ENCODE results near the gene S100A7A.

The S100A7A gene

GRCh38 chr1:153415850-153416570 lies at the start of gene S100A7A:
Gene S100A7A (plus strand): TSS chr1:153416520. CDS start chr1:153418083, 1,563 bp downstream.
- DNase-seq (ENCODE audit: low spot score): no peak

- no peak for DNase-seq (ENCODE audit: low spot score)
Measured at GRCh38 chr1:153367090-153367489, 49.2 kb upstream of the S100A7A start.

GRCh38 chr1:153368495-153368894 lies 47.8 kb upstream of the S100A7A start:
- DNase-seq (ENCODE audit: low spot score): no peak

GRCh38 chr1:153370146-153370545 lies 46.2 kb upstream of the S100A7A start:
- DNase-seq (ENCODE audit: low spot score): no peak

- no peak for DNase-seq (ENCODE audit: low spot score)
Measured at GRCh38 chr1:153371231-153371630, 45.1 kb upstream of the S100A7A start.

GRCh38 chr1:153372571-153372970 lies 43.7 kb upstream of the S100A7A start:
- DNase-seq (ENCODE audit: low spot score): no peak

GRCh38 chr1:153374071-153374470 lies 42.2 kb upstream of the S100A7A start:
- no peak for DNase-seq (ENCODE audit: low spot score)

GRCh38 chr1:153375511-153375910 lies 40.8 kb upstream of the S100A7A start, which contains the start of gene S100A12:
Gene S100A12 (minus strand): TSS chr1:153375621. CDS start chr1:153374592, 1,029 bp downstream.
- DNase-seq (ENCODE audit: low spot score): peak; percentile 18

GRCh38 chr1:153379591-153379990 lies 36.7 kb upstream of the S100A7A start:
- DNase-seq (ENCODE audit: low spot score): no peak

GRCh38 chr1:153380711-153381110 lies 35.6 kb upstream of the S100A7A start:
- DNase-seq (ENCODE audit: low spot score): no peak

- no peak for DNase-seq (ENCODE audit: low spot score)
Measured at GRCh38 chr1:153384958-153385580, 31.3 kb upstream of the S100A7A start.

GRCh38 chr1:153386500-153386901 lies 29.8 kb upstream of the S100A7A start:
- peak; percentile 27 for DNase-seq (ENCODE audit: low spot score)

- DNase-seq (ENCODE audit: low spot score): no peak
Measured at GRCh38 chr1:153387001-153387400, 29.3 kb upstream of the S100A7A start.

GRCh38 chr1:153387785-153388184 lies 28.5 kb upstream of the S100A7A start:
- DNase-seq (ENCODE audit: low spot score): no peak

GRCh38 chr1:153389401-153389800 lies 26.9 kb upstream of the S100A7A start:
- DNase-seq (ENCODE audit: low spot score): no peak

- no peak for DNase-seq (ENCODE audit: low spot score)
Measured at GRCh38 chr1:153389973-153390879, 26.1 kb upstream of the S100A7A start.

GRCh38 chr1:153390938-153391710 lies 25.2 kb upstream of the S100A7A start, which contains the start of gene S100A8:
Gene S100A8 (minus strand): TSS chr1:153391073. CDS start chr1:153390535, 538 bp downstream.
- no peak for DNase-seq (ENCODE audit: low spot score)

- DNase-seq (ENCODE audit: low spot score): no peak
Measured at GRCh38 chr1:153392258-153392657, 24.1 kb upstream of the S100A7A start.

GRCh38 chr1:153392822-153393221 lies 23.5 kb upstream of the S100A7A start:
- DNase-seq (ENCODE audit: low spot score): no peak

GRCh38 chr1:153393926-153394325 lies 22.4 kb upstream of the S100A7A start:
- DNase-seq (ENCODE audit: low spot score): no peak

- no peak for DNase-seq (ENCODE audit: low spot score)
Measured at GRCh38 chr1:153394391-153394790, 21.9 kb upstream of the S100A7A start.

Data from putamen (tissue), 1 donor.